ENCODE results near the gene RPTOR.

Gene RPTOR

DNA sequence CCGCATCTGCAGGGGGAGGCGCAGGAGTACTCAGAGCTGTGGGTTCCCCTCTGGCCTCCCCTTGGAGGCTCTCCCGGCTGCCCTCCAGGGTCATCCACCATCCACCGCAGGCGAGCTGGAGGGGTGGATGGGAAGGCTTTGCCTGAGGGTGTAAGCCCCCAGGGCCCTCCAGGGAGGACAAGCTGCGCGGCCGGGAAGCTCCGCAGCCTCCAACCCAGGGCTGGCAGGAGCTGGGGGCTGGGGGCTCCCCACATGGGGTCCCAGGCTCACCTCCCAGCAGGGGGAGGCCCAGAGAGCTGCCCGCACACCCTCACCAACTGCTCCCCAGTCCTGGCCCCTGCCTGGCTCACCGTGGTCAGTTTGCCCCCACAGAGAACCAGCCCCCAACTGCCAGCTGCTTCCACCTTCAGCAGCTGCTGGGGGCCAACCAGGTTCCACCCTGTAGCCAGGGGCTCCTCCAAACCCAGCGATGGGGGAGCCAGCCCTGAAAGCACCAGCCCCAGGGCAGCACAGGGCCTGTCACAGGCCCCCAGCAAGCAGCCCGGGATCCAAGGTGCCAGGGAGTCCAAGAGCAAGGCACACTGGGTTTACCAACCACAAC lies 427.2 kb downstream of the RPTOR start:
- DNase-seq, result no peak

DNA sequence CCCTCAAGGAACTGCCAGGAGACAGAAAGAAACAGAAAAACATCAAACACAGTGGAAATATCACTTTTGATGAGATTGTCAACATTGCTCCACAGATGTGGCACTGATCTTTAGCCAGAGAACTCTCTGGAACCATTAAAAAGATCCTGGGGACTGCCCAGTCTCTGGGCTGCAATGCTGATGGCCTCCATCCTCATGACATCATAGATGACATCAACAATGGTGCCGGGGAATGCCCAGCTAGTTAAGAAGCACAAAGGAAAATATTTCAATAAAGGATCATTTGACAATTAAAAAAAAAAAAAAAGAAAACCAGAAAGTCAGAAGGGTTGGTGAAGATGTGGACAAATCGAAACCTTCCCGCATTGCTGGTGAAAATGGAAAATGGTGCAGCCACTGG lies 432.1 kb downstream of the RPTOR start:
- DNase-seq, result no peak

DNA sequence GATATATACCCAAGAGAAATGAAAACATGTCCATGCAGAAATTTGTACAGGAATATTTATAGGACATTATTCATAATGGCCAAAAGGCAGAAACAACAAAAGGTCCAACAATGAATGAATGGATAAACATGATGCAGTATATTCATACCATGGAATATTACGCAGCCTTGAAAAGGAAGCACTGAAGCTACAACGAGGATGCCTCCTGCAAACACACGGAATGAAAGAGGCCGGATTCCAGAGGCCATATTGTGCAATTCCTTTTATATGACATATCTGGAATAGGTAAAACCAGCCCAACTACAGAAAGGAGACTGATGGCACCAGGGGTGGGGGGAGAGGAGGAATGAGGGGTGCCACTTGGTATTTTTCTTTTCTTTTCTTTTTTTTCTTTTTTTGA lies 432.5 kb downstream of the RPTOR start:
- DNase-seq, result no peak

DNA sequence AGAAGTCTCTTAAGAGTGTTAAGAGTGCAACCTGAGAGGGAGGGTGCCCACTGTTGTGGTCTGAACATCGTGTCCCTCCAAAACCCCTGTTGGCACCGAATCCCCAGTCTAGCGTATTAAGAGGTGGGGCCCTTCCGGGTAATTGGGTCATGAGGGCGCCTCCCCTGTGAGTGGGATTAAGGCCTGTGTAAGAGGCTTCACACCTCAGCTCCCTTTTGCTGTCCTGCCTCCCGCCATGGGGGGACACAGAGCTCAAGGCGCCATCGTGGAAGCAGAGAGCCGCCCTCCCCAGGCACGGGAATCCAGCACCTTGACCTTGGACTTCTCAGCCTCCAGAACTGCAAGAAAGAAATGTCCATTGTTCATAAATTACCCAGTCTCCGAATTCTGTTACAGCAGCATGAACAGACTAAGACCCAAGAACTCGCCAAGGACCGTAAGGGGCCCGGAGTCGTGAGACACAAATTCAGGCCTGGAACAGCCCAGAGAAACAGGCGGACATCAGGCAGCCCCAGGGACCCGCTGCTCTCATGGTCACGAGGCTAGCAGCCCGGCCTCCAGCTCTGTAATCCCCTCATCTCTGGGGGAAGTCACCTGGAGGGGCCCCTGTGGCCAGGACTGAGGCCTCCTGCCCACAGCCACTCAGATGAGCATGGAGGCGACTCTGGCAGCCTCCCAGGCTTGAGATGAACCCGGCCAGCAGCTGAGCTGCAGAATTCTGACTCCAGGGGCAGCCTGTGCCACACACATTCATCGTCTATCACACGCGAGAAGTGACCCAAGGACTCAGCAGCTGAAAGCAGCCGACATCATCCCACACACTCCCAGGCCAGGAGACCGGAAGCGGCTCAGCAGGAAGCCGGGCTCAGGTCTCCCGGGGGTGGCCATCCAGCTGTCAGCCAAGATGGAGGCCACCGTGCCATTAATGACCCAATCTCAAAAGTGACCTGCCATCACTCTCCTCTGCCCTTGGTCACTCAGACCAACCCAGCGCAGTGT lies 434.2 kb downstream of the RPTOR start:
- no peak for DNase-seq

DNA sequence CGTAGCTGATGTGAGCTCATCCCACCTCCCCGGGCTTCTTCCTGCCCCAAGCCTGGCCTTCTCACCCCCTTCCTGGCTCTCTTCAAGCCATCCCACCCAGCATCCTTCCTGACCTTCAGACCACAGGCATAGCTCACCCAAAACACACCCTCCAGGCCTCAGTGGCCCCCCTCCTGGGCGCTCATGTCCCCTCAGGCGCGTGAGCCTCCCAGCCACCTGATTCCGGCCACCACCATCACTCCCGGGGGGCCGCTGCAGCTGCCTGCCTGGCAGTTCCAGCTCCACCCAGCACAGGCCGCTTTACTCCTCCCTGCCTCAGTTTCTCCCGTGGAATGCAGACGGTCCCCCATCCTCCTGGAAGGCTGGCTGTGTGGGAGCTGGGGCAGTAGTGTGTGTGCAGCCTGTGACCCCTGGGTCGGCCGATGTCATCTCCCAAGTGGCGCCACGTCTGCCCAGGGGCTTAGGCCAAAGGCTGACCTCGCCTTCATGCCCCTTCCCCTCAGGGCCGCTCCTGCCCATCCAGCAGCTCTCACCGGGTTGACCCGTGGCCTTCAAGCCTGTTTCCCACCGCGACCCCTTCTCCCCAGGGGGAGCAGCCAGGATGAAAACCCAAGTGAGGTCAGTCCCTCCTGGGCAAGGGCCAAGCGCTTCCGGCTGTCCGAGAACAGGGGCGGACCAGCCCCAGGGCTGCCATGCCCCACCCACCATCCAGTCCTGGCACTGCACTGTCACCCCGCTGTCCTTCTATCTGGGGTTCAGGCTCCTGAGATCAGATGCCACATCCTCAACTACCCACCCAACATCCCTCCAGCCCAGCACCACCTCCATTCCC lies 435.1 kb downstream of the RPTOR start:
- DNase-seq, result no peak

DNA sequence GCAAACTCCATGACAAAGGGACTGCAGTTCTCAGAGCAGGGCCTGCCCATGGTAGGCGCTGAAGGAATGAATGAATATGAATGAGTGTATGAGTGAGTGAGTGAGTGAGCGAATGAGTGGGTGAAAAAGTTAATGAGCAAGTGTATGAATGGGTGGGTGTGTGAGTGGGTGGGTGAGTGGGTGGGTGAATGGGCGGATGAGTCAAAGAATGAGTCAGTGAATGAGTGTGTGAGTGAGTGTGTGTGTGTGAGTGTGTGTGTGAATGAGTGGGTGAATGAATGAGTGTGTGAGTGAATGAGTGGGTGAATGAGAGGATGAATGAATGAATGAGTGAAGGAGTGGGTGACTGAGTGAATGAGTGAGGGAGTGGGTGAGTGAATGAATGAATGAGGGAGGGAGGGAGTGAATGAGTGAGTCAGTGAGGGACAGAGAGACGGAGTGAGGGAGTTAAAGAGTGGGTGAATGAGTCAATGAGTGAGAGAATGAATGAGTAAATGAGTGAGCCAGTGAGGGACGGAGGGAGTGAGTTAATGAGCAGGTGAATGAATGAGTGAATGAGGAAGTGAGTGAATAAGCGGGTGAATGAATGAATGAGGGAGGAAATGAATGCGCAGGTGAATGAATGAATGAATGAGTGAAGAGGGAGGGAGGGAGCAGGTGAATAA lies 435.9 kb downstream of the RPTOR start:
- no peak for DNase-seq

DNA sequence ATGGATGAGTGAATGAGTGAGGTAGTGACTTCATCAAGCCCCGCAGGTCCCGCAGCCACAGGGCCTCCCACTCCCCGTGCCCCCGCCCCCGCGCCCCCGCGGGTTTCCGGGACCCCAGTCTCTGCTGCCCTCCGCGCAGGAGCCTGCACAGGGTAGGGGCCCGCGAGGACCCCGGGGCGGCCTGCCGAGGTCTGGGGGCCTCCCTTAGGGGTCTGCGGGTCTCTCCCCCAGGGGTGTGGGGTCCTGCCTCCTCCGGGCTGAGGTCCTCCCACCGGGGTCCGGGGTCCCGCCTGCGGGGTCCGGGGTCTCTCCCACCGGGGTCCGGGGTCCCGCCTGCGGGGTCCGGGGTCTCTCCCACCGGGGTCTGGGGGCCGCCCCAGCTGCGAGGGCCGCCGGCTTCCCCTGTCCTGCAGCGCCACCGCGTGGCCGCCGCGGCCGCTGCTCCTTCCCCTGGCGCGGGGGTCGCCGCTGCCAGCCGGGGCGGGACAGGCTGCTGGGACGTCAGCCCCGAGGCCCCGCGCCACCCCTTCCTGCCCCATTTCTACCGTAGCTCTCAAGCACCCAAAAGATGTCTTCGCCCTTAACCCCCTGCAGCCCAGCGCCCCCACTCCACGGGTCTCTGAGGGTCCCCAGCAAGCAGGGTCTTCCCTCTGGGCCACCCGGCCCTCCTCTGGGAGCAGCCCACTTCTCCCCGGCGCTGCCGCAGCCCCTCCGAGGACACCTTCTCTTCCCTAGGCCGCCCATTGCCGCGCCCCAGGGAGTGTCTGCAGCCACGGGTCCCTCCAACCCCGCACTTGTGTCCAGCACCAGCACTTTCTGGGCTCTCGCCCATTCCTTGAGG lies 436.6 kb downstream of the RPTOR start:
- DNase-seq, result no peak

DNA sequence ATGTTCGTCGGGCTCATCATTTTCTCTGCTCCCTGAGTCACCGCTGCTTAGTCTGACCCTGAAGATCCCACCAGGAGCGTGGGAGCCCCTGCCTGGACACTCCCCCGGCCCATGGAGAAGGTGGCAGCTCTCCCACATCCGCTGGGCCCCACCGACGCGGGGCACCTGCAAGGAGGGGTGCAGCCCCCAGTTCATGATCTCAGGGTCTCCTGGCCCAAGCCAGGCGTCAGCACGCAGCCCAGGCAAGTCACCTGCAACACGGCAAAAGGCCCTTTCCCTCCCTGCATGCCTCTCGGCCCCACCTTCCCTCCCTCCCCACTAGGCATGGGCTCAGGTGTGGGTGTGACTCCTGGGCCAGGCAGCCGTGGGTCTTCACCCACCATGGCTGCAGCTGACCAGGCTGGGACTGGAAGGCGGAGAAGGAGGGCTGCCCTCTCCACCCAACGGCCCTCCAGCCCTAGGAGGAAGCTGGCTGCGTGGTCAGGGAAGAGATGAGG lies 437.3 kb downstream of the RPTOR start:
- no peak for DNase-seq

DNA sequence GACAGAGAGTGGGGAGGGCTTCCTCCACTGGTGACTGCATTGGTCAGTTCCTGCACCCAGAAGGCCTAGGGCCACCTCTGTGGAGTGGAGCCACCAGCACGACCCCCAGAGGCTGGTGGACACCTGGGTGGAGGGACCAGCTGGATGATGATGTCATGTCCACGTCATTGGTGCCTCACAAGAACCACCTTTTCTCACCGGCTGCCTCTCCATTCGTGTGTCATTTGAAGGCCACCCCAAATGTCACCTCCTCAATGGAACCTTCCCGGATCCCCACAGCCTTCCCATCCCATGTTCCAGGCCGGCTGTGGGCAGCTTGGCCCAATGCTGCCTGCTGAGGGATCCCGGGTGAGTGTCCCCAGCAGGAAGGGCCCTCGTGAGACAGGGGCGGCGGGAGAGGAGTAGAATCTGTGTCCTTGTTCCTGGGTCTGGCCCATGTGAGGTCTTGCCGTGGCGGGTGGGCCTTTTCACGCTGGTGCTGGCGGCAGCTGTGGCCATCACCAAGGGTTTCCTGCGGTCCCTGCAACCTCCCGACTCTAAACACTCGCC lies 437.9 kb downstream of the RPTOR start:
- DNase-seq, result no peak

DNA sequence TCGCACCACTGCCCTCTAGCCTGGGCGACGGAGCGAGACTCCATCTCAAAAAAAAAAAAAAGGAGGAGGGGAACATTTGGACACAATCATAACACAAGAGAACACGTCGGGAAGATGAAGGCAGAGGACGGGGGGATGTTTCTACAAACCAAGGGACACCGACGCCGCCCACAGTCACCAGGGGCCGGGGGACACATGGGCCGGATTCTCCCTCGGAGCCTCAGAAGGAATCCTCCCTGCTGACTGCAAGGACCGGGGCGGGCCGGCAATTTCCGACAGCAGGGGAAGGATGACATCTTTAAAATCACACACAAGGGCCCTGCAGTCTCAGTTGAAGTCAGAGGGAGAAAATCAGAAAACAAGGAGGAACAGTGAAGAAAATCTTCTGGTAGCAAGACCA lies 438.9 kb downstream of the RPTOR start:
- DNase-seq, result no peak

DNA sequence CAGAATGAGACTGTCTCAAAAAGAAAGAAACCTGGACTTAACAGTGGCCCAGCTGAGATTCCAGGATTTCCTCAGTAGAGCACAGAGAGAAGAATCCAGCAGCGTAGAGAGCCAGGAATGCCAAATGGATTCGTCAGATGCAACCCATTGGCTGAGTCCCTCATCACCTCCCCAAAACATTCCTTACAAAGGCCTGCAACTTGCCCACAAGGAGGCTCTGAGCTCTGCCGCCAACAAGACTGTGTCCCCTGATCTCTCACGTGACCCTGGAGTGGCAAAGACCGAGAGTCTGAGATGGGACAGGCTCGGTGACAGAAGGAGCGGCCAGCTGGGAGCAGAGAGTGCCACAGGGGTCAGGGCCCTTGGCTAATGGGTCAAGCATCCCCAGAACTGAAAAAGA lies 440.1 kb downstream of the RPTOR start:
- DNase-seq, result no peak

DNA sequence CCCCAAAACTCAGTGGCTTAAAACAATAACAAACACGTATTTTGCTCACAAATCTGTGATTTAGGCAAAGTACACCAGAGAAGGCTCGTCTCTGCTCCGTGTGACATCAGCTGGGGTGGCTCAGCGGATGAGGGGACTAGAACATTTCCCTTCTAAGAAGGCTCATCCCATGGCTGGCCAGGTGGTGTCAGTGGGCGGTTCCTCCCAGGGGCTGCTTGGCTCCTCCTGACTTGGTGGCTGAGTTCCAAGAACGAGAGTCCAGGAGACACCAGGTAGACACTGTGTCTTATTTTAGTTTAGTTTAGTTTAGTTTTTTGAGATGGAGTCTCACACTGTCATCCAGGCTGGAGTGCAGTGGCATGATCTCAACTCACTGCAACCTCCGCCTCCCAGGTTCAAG lies 441.4 kb downstream of the RPTOR start:
- DNase-seq, result no peak

DNA sequence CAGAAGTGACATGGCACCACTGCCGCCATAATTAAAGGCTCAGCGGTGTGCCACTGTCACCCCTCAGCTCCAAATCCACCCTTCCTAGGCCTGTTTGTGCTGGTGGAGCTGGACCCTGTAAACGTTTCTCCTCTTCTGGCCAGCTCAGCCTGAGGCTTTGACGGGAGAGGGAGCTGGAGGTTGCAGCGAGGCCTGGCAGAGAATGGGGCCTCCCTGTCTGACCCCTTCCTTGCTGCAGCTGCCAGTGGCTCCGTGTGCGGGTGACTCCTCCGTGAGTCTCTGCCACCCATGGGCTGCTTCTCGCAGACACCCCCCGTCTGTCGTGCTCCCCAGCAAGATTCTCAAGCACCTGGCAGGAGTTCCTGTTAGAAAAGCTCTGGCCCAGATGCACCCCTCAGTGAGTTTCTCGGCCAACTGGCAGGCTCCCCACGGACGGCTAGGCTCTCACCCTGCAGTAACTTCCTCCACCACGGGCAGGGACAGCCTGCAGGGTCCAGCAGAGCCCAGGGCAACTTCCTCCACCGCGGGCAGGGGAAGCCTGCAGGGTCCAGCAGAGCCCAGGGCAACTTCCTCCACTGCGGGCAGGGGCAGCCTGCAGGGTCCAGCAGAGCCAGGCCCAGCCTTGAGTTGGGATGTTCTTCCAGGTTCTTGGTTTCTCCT lies 442.3 kb downstream of the RPTOR start:
- DNase-seq, result no peak

DNA sequence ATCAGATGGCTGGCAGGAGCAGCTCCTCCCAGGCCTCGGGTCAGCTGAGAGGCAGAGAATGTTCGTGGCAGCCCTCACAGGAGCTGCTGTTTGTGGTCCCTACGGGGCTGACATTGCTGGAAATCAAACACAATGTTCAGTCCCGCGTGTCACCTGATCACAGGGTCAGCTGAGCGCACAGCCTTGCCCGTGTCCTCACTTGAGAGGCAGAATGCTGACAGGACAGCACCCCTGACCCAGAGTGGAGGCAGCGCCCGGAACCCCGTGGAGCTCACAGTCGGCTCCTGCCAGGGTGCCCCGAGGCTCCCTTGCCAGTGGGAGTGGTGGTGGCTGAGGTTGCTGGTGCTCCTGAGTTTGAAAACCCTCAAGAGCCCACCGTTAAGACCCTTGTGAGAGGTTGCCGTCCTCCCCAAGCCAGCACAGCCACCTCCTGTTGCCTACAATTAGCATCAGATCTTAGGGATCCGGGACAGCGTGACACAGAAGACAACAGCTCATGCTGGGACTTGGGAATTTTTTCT lies 443.4 kb downstream of the RPTOR start:
- DNase-seq, result no peak

DNA sequence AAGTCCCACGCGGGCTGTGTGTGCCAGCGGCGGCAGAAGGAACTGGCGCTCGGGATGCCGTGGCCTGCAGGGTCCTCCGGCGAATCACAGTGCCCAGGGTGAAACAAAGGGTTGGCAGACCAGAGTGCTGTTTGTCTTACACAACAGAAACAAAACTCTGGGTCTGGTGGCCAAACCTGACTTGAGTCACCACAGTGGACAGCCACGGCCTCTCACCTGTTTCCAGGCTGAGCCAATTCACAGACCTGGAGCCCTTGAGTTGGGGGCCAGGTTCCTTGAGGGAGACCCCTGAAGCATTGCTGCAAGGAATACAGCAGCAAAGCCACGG lies 444.9 kb downstream of the RPTOR start:
- no peak for DNase-seq

DNA sequence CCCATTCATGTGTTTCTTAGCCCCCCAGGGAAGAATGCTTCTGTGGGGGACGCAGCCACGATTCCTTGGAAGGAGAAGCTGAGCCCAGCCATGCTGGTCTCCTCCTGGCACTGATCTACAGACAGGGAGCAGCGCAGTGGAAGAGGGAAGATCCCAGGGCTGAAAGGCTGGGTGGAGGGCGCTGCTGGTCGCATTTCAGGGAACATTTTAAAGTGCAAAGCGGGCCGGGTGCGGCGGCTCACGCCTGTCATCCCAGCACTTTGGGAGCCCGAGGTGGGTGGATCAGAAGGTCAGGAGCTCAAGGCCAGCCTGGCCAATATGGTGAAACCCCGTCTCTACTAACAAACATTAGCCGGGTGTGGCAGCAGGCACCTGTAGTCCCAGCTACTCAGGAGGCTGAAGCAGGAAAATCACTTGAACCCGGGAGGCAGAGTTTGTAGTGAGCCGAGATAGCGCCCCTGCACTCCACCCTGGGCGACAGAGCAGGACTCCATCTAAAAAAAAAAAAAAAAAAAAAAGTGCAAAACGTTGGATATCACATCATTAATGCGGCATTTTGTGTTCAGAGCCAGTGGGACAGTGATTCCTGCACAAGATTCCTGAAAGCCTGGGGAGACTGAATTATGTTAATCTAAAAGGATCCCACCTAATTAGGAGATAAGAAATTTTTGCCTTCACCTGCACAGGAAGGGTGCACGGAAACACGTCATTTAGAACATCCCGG lies 446.4 kb downstream of the RPTOR start:
- peak; percentile 39 for DNase-seq

DNA sequence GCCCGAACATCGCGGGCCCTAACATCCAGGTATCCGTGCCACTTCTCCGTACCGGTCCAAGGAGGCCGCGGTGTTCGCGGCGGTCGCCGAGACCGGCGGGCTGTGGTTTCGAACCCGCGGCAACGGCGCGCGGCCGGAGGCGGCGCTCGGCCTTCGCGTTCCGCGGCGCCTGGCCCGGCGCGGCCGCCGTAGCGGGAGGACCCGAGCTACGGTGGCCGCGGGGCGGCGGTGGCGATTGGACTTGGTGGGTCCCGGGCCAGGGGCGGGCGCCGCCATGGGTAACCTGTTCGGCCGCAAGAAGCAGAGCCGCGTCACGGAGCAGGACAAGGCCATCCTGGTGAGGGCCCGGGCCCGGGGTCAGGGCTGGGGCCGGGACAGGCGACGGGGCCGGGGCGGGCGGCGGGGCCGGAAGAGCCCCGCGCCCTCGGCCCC lies 447.0 kb downstream of the RPTOR start, which contains the start of gene CHMP6:
Gene CHMP6, plus strand, starts transcription at position 197 of the 432 bp plus-strand sequence. Its CDS starts 78 bp downstream, at position 275.
- DNase-seq, result no peak

DNA sequence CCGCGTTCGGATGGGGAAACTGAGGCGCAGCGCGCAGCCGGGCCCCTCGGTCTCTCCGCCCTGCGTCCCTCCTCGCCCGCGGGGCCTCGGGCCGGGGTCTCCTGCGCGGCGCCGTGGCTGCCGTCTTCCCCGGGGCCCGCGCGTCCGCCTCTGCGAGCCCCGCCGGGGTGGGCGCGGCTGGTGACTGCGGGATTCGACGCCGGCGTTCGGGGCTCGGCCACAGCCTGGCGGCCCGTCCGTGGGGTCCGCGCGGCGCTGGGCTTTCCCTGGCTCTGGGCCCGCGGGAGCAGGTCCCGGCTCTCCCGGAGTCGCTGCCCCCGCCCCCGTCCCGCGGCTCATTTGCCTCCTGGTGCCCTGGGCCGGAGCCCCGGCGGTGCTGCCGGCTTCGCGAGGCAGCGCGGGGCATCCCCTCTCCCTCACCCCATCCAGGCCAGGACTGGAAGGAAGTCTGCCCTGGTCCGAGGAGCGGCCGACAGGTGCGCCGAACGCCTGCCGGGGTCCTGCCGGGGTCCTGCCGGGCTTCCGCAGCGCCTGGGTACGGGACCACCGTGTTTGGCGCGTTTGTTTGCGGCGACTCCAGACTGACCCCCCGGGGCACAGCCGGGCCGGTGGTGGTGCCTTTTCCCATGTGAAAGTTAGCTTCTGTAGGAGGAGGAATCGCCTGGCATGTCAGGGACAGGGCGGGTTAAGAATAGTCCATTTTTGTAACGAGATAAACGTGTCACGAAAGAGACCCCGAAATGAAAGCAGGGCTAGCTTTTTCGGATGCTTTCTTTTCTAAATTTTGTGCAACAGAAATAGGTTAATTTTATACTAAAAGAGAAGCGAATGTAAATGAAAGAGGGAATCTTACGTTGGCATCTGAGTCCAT lies 447.7 kb downstream of the RPTOR start:
- DNase-seq, result no peak

Measured in NCI-H1694 treated with DMSO at 0.1 percent for 48 hours (cell line).